Lower leg skin (tissue), 3 donors: ENCODE results near the gene TBX5.

Experiments
- CTCF ChIP-seq, 3 donors: fragments of 450-650 bp; IDR thresholded peaks; one replicate each; pipeline ENCODE4 v1.5.1; 2016; ENCODE audit warnings: antibody characterized with exemption in 3 of 3, mild to moderate bottlenecking in 3 of 3, moderate library complexity in 2 of 3
- POLR2A ChIP-seq, 2 donors: fragments of 450-650 bp; IDR thresholded peaks; one replicate each; pipeline ENCODE4 v1.6.1; 2016 to 2017; ENCODE audit warnings: antibody characterized with exemption in 2 of 2, mild to moderate bottlenecking in 1 of 2, moderate library complexity in 1 of 2

GRCh38 chr12:114444422-114445279 lies 38.7 kb upstream of the TBX5 start:
- TF ChIP-seq POLR2A (IDR thresholded peaks at IDR 0.05) (no peak), CTCF (IDR thresholded peaks at IDR 0.05) (no peak)
